CD4-positive, alpha-beta memory T cell (primary cell): ENCODE results near the gene TXK. TPM values are rescaled to one million over a fixed set of nuclear protein-coding genes. Genes with fewer than 3 reads are reported as not detected.

ENCODE experiments used
- CTCF ChIA-PET: fragments of 350-600 bp; sonication (Branson Sonifier 250); formaldehyde crosslinking; loops from one replicate; lab custom pipeline; 2021; ENCODE audit warnings: inconsistent platforms; ENCODE audit not compliant: partially characterized antibody; lab: Charles Lee
- POLR2A ChIA-PET: fragments of 350-600 bp; sonication (Branson Sonifier 250); formaldehyde crosslinking; loops from one replicate; lab custom pipeline; 2021; ENCODE audit not compliant: partially characterized antibody; lab: Charles Lee
- DNase-seq, 5 donors: peaks; one replicate each; pipeline versions ENCODE4 v3.0.0 to v3.0.0-alpha.2; 2020 to 2022; ENCODE audit warnings: mixed read lengths in 1 of 5
- H3K27ac ChIP-seq: one replicate; pipeline ENCODE4 v1.7.0; 2013; ENCODE audit warnings: low read depth, low read length
- H3K27me3 ChIP-seq: 2 replicates; pipeline ENCODE4 v1.7.0; 2013; ENCODE audit warnings: mild to moderate bottlenecking, low read length, moderate library complexity; ENCODE audit not compliant: insufficient read depth
- H3K36me3 ChIP-seq: 2 replicates; pipeline ENCODE4 v1.7.0; 2013; ENCODE audit warnings: mild to moderate bottlenecking, low read length, moderate library complexity; ENCODE audit not compliant: insufficient read depth
- H3K4me1 ChIP-seq: 2 replicates; pipeline ENCODE4 v1.7.0; 2013; ENCODE audit warnings: mild to moderate bottlenecking, low read length, moderate library complexity; ENCODE audit not compliant: insufficient read depth
- H3K4me3 ChIP-seq, 2 donors: one replicate each; pipeline ENCODE4 v1.7.0; 2013; ENCODE audit warnings: low read length in 2 of 2, mild to moderate bottlenecking in 1 of 2
- H3K9me3 ChIP-seq, 2 donors: one replicate each; pipeline ENCODE4 v1.7.0; 2013; ENCODE audit warnings: low read length in 2 of 2, control low read depth in 1 of 2; ENCODE audit not compliant: control insufficient read depth in 1 of 2
- H3K27ac Mint-ChIP-seq, 7 donors: one replicate each; pipeline ENCODE4 v1.8.0; 2020 to 2021; ENCODE audit warnings: mixed read lengths in 7 of 7, mild to moderate bottlenecking in 6 of 7, inconsistent platforms in 3 of 7, moderate library complexity in 3 of 7
- H3K27me3 Mint-ChIP-seq, 2 donors: one replicate each; pipeline ENCODE4 v1.8.0; 2020 to 2021; ENCODE audit warnings: mixed read lengths in 2 of 2
- H3K36me3 Mint-ChIP-seq, 2 donors: one replicate each; pipeline ENCODE4 v1.8.0; 2020 to 2021; ENCODE audit warnings: mixed read lengths in 2 of 2, inconsistent platforms in 1 of 2, mild to moderate bottlenecking in 1 of 2
- H3K4me1 Mint-ChIP-seq, 4 donors: one replicate each; pipeline ENCODE4 v1.8.0; 2020 to 2021; ENCODE audit warnings: mixed read lengths in 4 of 4, mild to moderate bottlenecking in 1 of 4
- H3K4me3 Mint-ChIP-seq, 8 donors: one replicate each; pipeline ENCODE4 v1.8.0; 2020 to 2021; ENCODE audit warnings: mixed read lengths in 8 of 8, mild to moderate bottlenecking in 7 of 8, moderate library complexity in 6 of 8, inconsistent platforms in 3 of 8
- H3K9me3 Mint-ChIP-seq, 8 donors: one replicate each; pipeline ENCODE4 v1.8.0; 2020 to 2021; ENCODE audit warnings: mixed read lengths in 8 of 8, mild to moderate bottlenecking in 5 of 8, inconsistent platforms in 3 of 8, moderate library complexity in 1 of 8
- intact Hi-C: fragments of 100-400 bp; cut with micrococcal nuclease; formaldehyde crosslinking; loops from one replicate; pipeline ENCODE4 v1.15.1; 2023
- polyA plus RNA-seq, 2 donors: library from polyadenylated mRNA; unstranded; fragments of 300-500 nt; fragmentation: Illumina TruSeq; gene quantifications; one replicate each; pipeline ENCODE4 v1.2.3, GENCODE V29; 2021
- total RNA-seq, 2 experiments: library from RNA; stranded (reverse); gene quantifications; one replicate each; pipeline ENCODE4 v1.2.3, GENCODE V29; 2021

Gene TXK
- total and polyA plus RNA-seq, 4 experiments from 2014 or later: 44.8 to 54.0 (median 51.0) TPM

- Mint-ChIP-seq H3K36me3 (no peaks in the 10 kb centered on the region), H3K4me3 (peak overlapping the region in 3 of 8 donors; percentile 3 to 71 (median 7)), H3K4me1 (peaks cover 36 to 61% (median 51%) of the 10 kb centered on the region in 4 donors), H3K27ac (no peak overlapping the region), H3K27me3 (peaks cover 7 to 15% of the 10 kb centered on the region in 2 donors), H3K9me3 (no peaks in the 10 kb centered on the region)
- CTCF ChIA-PET: interaction anchor here (11.0 kb wide), 1 partner anchor 10 kb away, joined by 140 read pairs; no protein-coding TSS in a partner anchor
- Histone ChIP-seq H3K27ac (no peak overlapping the region), H3K27me3 (no peaks in the 10 kb centered on the region), H3K36me3 (no peaks in the 10 kb centered on the region), H3K4me1 (peaks cover 53% of the 10 kb centered on the region), H3K4me3 (no peak overlapping the region), H3K9me3 (no peaks in the 10 kb centered on the region)
- POLR2A ChIA-PET: interaction anchor here (0.9 kb wide), 1 partner anchor 96 kb away, joined by 3 read pairs; no protein-coding TSS in a partner anchor
- intact Hi-C loops: loop anchor here (2.0 kb wide), 1 partner anchor 22 kb away; no protein-coding TSS in a partner anchor
- no peak for DNase-seq
These were observed 91.0 kb downstream of the TXK start for GRCh38 chr4:48042979-48043461.

DNA sequence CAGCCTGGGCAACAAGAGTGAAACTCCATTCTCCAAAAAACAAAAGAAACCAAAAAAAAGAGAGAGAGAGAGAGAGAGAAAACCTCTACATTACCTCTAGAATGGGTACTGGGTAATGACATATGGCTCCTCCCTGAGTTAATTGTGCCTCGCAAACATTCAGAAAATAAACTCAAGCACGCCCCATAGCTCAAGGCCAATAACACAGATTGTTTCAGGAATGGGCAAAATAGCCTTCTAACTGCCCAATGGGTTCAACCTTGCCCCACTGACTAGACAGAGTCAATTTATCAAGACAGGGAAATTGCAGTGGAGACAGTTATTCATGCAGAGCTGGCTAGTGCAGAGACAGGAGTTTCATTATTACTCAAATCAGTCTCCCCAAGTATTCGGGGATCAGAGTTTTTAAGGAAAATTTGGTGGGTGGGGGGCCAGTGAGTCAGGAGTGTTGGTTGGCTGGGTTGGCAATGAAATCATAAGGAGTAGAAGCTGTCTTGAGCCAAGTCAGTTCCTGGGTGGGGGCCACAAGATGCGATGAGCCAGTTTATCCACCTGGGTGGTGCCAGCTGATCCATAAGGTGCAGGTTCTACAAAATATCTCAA lies 92.4 kb downstream of the TXK start:
- Histone ChIP-seq H3K27me3 (no peaks in the 10 kb centered on the region), H3K4me3 (no peak overlapping the region), H3K27ac (no peak overlapping the region), H3K4me1 (peaks cover 39% of the 10 kb centered on the region), H3K36me3 (no peaks in the 10 kb centered on the region), H3K9me3 (no peaks in the 10 kb centered on the region)
- no peak overlapping the region for H3K4me3 Mint-ChIP-seq
- DNase-seq: no peak
- no peaks in the 10 kb centered on the region for H3K36me3 Mint-ChIP-seq
- intact Hi-C loops: loop anchor here (2.0 kb wide), 1 partner anchor 23 kb away; no protein-coding TSS in a partner anchor
- no peaks in the 10 kb centered on the region for H3K9me3 Mint-ChIP-seq
- peaks cover 7 to 13% of the 10 kb centered on the region in 2 donors for H3K27me3 Mint-ChIP-seq
- H3K27ac Mint-ChIP-seq: no peak overlapping the region
- CTCF ChIA-PET: interaction anchor here (1.6 to 11.0 kb wide), 2 partner anchors 9 to 46 kb away, joined by 8 to 140 read pairs; no protein-coding TSS in a partner anchor
- peaks cover 26 to 47% (median 38%) of the 10 kb centered on the region in 4 donors for H3K4me1 Mint-ChIP-seq
- POLR2A ChIA-PET: no interaction called here

GRCh38 chr4:48039561-48039960 lies 94.5 kb downstream of the TXK start:
- no peak overlapping the region for H3K4me3 ChIP-seq
- H3K4me1 ChIP-seq: peaks cover 18% of the 10 kb centered on the region
- ChIA-PET POLR2A (no interaction called here), CTCF (no interaction called here)
- no peaks in the 10 kb centered on the region for H3K36me3 Mint-ChIP-seq
- no peak overlapping the region for H3K4me3 Mint-ChIP-seq
- no peaks in the 10 kb centered on the region for H3K36me3 ChIP-seq
- no peak overlapping the region for H3K27ac ChIP-seq
- peaks cover 4 to 10% of the 10 kb centered on the region in 2 donors for H3K27me3 Mint-ChIP-seq
- H3K4me1 Mint-ChIP-seq: peaks cover 12 to 33% (median 22%) of the 10 kb centered on the region in 4 donors
- no peaks in the 10 kb centered on the region for H3K9me3 ChIP-seq
- no peaks in the 10 kb centered on the region for H3K9me3 Mint-ChIP-seq
- H3K27me3 ChIP-seq: no peaks in the 10 kb centered on the region
- intact Hi-C loops: no loop called here
- no peak for DNase-seq
- H3K27ac Mint-ChIP-seq: no peak overlapping the region

DNA sequence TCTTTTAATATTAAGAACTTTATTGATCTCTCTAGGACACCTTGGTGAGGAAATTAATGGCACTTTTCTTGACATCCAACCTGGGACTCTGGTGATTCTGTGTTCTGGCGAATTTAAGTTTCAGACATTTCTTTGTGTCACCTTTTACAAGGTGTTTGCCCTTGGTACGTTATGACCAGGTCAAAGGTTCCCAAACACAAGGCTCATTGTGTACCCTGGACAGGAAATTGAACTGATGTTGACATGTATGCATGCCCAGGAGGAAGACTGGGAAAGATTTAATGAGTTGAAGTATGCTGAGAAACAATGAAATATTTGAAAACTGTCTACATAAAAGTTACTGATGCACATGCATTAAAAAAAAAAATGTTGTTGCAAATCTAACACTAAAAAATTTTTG lies 95.4 kb downstream of the TXK start:
- no peak for DNase-seq
- H3K27ac Mint-ChIP-seq: no peak overlapping the region
- peaks cover 9 to 28% (median 18%) of the 10 kb centered on the region in 4 donors for H3K4me1 Mint-ChIP-seq
- Histone ChIP-seq H3K9me3 (no peaks in the 10 kb centered on the region), H3K4me3 (no peak overlapping the region), H3K27me3 (no peaks in the 10 kb centered on the region), H3K27ac (no peak overlapping the region), H3K36me3 (no peaks in the 10 kb centered on the region), H3K4me1 (peaks cover 9% of the 10 kb centered on the region)
- H3K9me3 Mint-ChIP-seq: no peaks in the 10 kb centered on the region
- H3K36me3 Mint-ChIP-seq: no peaks in the 10 kb centered on the region
- ChIA-PET CTCF (no interaction called here), POLR2A (no interaction called here)
- peaks cover 4 to 10% of the 10 kb centered on the region in 2 donors for H3K27me3 Mint-ChIP-seq
- intact Hi-C loops: no loop called here
- H3K4me3 Mint-ChIP-seq: no peak overlapping the region

DNA sequence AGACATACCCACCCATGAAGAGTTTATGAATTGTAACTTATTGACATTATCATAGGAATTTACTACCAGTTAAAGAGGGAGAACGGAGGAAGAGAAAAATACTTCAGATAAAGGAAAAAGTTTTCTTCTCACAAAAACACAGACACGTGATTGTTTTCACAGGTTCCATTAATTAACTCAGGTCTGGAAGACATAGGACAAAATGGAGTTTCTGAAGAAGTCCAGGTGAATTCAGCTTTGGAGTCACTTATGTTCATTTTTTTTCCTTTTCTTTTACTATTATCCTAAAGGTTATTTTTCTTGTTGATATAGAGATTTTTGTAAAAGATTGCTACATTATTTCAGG lies 97.0 kb downstream of the TXK start:
- no peaks in the 10 kb centered on the region for H3K9me3 ChIP-seq
- H3K4me1 ChIP-seq: no peaks in the 10 kb centered on the region
- ChIA-PET CTCF (interaction anchor here (6.6 to 9.0 kb wide), 3 partner anchors 9 to 50 kb away, joined by 41 to 140 read pairs (median 135); no protein-coding TSS in a partner anchor), POLR2A (no interaction called here)
- H3K27me3 ChIP-seq: no peaks in the 10 kb centered on the region
- DNase-seq: no peak
- no peaks in the 10 kb centered on the region for H3K36me3 Mint-ChIP-seq
- peaks cover 3 to 6% of the 10 kb centered on the region in 2 donors for H3K27me3 Mint-ChIP-seq
- no peaks in the 10 kb centered on the region for H3K36me3 ChIP-seq
- intact Hi-C loops: no loop called here
- no peaks in the 10 kb centered on the region for H3K9me3 Mint-ChIP-seq
- H3K4me1 Mint-ChIP-seq: peaks cover 2 to 17% (median 7%) of the 10 kb centered on the region in 4 donors
- H3K4me3 ChIP-seq: no peak overlapping the region
- no peak overlapping the region for H3K4me3 Mint-ChIP-seq
- H3K27ac Mint-ChIP-seq: no peak overlapping the region
- H3K27ac ChIP-seq: no peak overlapping the region

DNA sequence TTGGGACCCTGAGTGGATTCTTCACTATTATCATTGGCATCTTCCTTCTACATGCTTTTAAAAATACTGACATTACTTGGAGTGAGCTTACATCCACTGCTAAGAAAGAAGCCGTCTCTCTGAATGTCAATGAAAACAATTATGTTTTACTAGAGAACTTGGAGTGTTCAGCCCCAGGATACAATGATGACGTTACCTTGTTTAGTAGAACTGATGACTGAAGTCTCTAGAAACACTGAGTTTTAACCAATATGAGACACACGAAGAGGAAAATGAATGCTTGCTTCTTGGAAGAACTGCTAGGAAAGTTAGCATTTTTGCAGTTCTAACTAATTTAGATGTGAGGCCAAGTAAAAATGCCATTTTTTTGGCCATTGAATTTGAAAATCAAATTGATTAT lies 98.1 kb downstream of the TXK start:
- Histone ChIP-seq H3K27ac (no peak overlapping the region), H3K36me3 (no peaks in the 10 kb centered on the region), H3K27me3 (no peaks in the 10 kb centered on the region), H3K4me1 (no peaks in the 10 kb centered on the region), H3K9me3 (no peaks in the 10 kb centered on the region), H3K4me3 (no peak overlapping the region)
- ChIA-PET CTCF (interaction anchor here (3.0 to 9.0 kb wide), 5 partner anchors 10 to 104 kb away, joined by 20 to 140 read pairs (median 41); no protein-coding TSS in a partner anchor), POLR2A (no interaction called here)
- Mint-ChIP-seq H3K27me3 (no peaks in the 10 kb centered on the region), H3K4me1 (peaks cover 2 to 12% (median 3%) of the 10 kb centered on the region in 4 donors), H3K4me3 (no peak overlapping the region), H3K9me3 (no peaks in the 10 kb centered on the region), H3K27ac (peak overlapping the region in 1 of 7 donors; percentile 40), H3K36me3 (no peaks in the 10 kb centered on the region)
- intact Hi-C loops: no loop called here
- no peak for DNase-seq

- peaks cover 2 to 12% (median 3%) of the 10 kb centered on the region in 4 donors for H3K4me1 Mint-ChIP-seq
- ChIA-PET POLR2A (interaction anchor here (1.8 kb wide), 1 partner anchor 13 kb away, joined by 8 read pairs; no protein-coding TSS in a partner anchor), CTCF (interaction anchor here (0.8 to 9.0 kb wide), 27 partner anchors 9 to 257 kb away, joined by 3 to 140 read pairs (median 6); partner anchors contain the start of genes CNGA1, NIPAL1 and TXK)
- Histone ChIP-seq H3K4me1 (no peaks in the 10 kb centered on the region), H3K27ac (no peak overlapping the region), H3K9me3 (no peaks in the 10 kb centered on the region), H3K4me3 (no peak overlapping the region), H3K27me3 (no peaks in the 10 kb centered on the region), H3K36me3 (no peaks in the 10 kb centered on the region)
- no peaks in the 10 kb centered on the region for H3K27me3 Mint-ChIP-seq
- H3K9me3 Mint-ChIP-seq: no peaks in the 10 kb centered on the region
- DNase-seq: peak; percentile 49 to 67 (median 58)
- H3K36me3 Mint-ChIP-seq: no peaks in the 10 kb centered on the region
- H3K4me3 Mint-ChIP-seq: no peak overlapping the region
- intact Hi-C loops: loop anchor here (1.0 kb wide), 3 partner anchors 13 to 107 kb away; no protein-coding TSS in a partner anchor
- no peak overlapping the region for H3K27ac Mint-ChIP-seq
These were observed 100.1 kb downstream of the TXK start for GRCh38 chr4:48033825-48034413.
